Uterus (tissue), 4 donors: ENCODE measurements around the gene PLXDC2. TPM values are rescaled to one million over a fixed set of nuclear protein-coding genes. Genes with fewer than 3 reads are reported as not detected.

Source experiments
- DNase-seq, 2 donors: peaks; one replicate each; pipeline ENCODE4 v3.0.0-alpha.2; 2019 to 2020
- H3K27ac ChIP-seq, 2 donors: fragments of 200-600 bp; sonication (generic); 1 replicate in 1 of 2; 2 replicates in 1 of 2; pipeline ENCODE4 v1.5.1; 2016 to 2018
- H3K27me3 ChIP-seq, 2 donors: fragments of 200-600 bp; sonication (generic); one replicate each; pipeline ENCODE4 v1.5.1; 2018 to 2019; ENCODE audit warnings: control low read depth in 1 of 2
- H3K36me3 ChIP-seq, 2 donors: fragments of 200-600 bp; sonication (generic); one replicate each; pipeline ENCODE4 v1.5.1; 2019; ENCODE audit warnings: control low read depth in 1 of 2
- H3K4me1 ChIP-seq, 2 donors: fragments of 200-600 bp; sonication (generic); one replicate each; pipeline ENCODE4 v1.5.1; 2018 to 2019; ENCODE audit warnings: control low read depth in 1 of 2
- H3K4me3 ChIP-seq, 2 donors: fragments of 200-600 bp; sonication (generic); 1 replicate in 1 of 2; 2 replicates in 1 of 2; pipeline ENCODE4 v1.5.1; 2018 to 2019; ENCODE audit warnings: mild to moderate bottlenecking in 1 of 2
- H3K9me3 ChIP-seq, 2 donors: fragments of 200-600 bp; sonication (generic); one replicate each; pipeline ENCODE4 v1.5.1; 2019; ENCODE audit warnings: control low read depth in 1 of 2
- POLR2A ChIP-seq, 2 donors: fragments of 450-650 bp; IDR thresholded peaks; one replicate each; pipeline ENCODE4 v1.6.1; 2016; ENCODE audit warnings: antibody characterized with exemption in 2 of 2, mild to moderate bottlenecking in 1 of 2, moderate library complexity in 1 of 2
- intact Hi-C: fragments of 100-400 bp; cut with DNase I; formaldehyde crosslinking; loops from one replicate; pipeline ENCODE4 v1.15.1; 2023; ENCODE audit warnings: low total_unique reads
- total RNA-seq, 4 donors: library from RNA; depleted of rRNA in 3 of 4; stranded (reverse); fragments of >200 nt in 3 of 4; gene quantifications; one replicate each; pipeline versions ENCODE4 v1.1.0 to v1.2.4, GENCODE V29; 2014 to 2023
- TF ChIP-seq, protein P1 (sequence below), 4 experiments: fragments of 200-600 bp in 2 of 4; fragments of 450-650 bp in 2 of 4; sonication (generic) in 2 of 4; IDR thresholded peaks; one replicate each; pipeline ENCODE4 v1.5.1; 2016 to 2019; ENCODE audit warnings: antibody characterized with exemption in 4 of 4, mild to moderate bottlenecking in 2 of 4, moderate library complexity in 1 of 4
- donor health status: DM: yes; HTN: yes; CAD: no.

PLXDC2 gene
- total RNA-seq, 4 donors from 2014 or later = 39.4 to 59.2 (median 52.2) TPM

DNA sequence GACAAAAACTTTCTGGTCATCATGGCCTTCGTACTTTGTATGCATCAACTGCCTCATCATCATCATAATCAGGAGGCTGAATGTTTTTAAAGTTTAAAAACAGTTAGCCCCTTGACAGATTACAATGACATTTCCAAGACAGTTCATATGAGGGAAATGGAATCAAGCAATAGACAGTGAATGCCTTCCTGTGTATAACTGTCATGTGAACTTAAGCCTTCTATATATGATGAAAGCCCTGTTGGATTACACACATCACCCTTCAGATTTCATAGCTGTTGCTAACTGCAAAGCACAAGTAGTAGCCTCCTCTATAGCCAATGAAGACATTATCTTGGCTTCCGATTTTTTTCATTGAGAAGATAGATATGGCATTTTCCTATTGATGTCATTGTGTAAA, 154.0 kb downstream of the PLXDC2 start:
- intact Hi-C loops = no loop called here
- TF ChIP-seq POLR2A (IDR thresholded peaks at IDR 0.05) = no peak
- TF ChIP-seq, protein P1, sequence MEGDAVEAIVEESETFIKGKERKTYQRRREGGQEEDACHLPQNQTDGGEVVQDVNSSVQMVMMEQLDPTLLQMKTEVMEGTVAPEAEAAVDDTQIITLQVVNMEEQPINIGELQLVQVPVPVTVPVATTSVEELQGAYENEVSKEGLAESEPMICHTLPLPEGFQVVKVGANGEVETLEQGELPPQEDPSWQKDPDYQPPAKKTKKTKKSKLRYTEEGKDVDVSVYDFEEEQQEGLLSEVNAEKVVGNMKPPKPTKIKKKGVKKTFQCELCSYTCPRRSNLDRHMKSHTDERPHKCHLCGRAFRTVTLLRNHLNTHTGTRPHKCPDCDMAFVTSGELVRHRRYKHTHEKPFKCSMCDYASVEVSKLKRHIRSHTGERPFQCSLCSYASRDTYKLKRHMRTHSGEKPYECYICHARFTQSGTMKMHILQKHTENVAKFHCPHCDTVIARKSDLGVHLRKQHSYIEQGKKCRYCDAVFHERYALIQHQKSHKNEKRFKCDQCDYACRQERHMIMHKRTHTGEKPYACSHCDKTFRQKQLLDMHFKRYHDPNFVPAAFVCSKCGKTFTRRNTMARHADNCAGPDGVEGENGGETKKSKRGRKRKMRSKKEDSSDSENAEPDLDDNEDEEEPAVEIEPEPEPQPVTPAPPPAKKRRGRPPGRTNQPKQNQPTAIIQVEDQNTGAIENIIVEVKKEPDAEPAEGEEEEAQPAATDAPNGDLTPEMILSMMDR (IDR thresholded peaks at IDR 0.05) = no peak
- H3K36me3 ChIP-seq = no peaks in the 10 kb centered on the region
- H3K4me1 ChIP-seq = no peaks in the 10 kb centered on the region
- no peak overlapping the region for H3K4me3 ChIP-seq
- H3K27ac ChIP-seq = peak overlapping the region in 1 of 2 donors; percentile 10
- no peaks in the 10 kb centered on the region for H3K9me3 ChIP-seq
- no peaks in the 10 kb centered on the region for H3K27me3 ChIP-seq
- no peak for DNase-seq

DNA sequence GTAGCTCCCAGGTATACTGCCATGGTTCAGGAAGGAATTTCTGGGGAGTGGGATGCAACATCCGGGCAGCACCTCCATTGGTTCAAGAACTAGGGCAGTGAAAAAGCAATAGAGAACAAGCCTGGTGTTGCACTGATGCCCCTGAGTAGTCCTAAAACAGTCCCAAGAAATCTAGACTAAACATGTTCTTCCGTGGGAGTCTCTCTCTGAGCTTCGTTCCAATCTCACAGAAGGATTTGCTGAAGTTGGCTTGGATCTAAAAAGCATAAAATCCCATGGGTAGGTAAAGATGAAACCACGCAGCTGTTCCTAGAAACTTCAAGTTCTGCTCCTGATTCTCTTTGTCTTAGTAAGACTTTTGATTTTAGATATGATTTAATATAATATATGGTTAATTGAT, 154.5 kb downstream of the PLXDC2 start:
- Histone ChIP-seq H3K27me3 (no peaks in the 10 kb centered on the region), H3K4me1 (no peaks in the 10 kb centered on the region), H3K9me3 (no peaks in the 10 kb centered on the region), H3K36me3 (no peaks in the 10 kb centered on the region), H3K4me3 (no peak overlapping the region), H3K27ac (peak overlapping the region in 1 of 2 donors; percentile 10)
- TF ChIP-seq, protein P1 (IDR thresholded peaks at IDR 0.05) = no peak
- TF ChIP-seq POLR2A (IDR thresholded peaks at IDR 0.05) = no peak
- DNase-seq = no peak
- intact Hi-C loops = no loop called here

GRCh38 chr10:19971343-19972052, 155.3 kb downstream of the PLXDC2 start:
- Histone ChIP-seq H3K27ac (peak overlapping the region in 1 of 2 donors; percentile 10), H3K36me3 (no peaks in the 10 kb centered on the region), H3K27me3 (no peaks in the 10 kb centered on the region), H3K4me3 (no peak overlapping the region), H3K4me1 (no peaks in the 10 kb centered on the region), H3K9me3 (no peaks in the 10 kb centered on the region)
- no peak for DNase-seq
- TF ChIP-seq, protein P1 (IDR thresholded peaks at IDR 0.05) = no peak
- no peak for TF ChIP-seq POLR2A (IDR thresholded peaks at IDR 0.05)
- intact Hi-C loops = no loop called here

DNA sequence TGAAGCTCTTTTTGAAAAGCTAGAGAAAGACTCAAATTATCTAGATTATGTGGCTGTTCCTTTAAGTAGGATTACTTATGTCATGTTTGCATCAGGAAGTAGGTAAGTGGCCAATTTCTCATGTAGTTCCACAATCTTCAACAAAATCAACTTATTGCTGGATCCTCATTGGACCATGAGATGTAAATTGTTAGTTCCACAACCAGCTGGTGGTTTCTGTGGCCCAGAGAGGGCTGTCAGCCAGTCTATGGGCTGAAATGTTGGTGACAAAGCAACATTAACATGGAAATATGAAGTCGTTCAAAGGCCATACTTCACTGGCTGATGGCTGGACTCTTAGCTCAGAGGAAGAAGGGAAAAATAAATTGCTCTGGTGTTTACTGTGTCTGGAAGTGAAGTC, 157.9 kb downstream of the PLXDC2 start:
- no peak for DNase-seq
- H3K27ac ChIP-seq = no peak overlapping the region
- TF ChIP-seq, protein P1 (IDR thresholded peaks at IDR 0.05) = no peak
- no peak for TF ChIP-seq POLR2A (IDR thresholded peaks at IDR 0.05)

DNA sequence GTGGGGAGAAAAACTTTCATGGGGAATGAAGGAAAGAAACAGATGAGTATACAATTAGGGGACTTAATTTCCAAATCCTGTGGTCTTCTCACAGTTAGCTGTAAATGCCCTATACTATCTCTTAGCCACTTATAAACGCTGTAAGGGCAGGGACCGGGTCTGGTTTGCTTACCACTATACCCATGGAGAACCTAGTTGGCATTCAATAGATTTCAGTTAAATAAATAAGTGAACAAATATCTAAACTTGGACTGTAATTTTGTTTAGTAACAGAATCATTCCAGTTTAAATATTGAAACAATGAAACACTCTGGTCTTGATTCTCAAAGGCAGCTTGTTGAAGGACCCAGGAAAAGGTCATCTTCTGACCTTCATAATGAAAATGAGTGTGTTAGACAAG, 158.3 kb downstream of the PLXDC2 start:
- H3K27me3 ChIP-seq = no peaks in the 10 kb centered on the region
- no peaks in the 10 kb centered on the region for H3K36me3 ChIP-seq
- no peak overlapping the region for H3K4me3 ChIP-seq
- no peak for TF ChIP-seq POLR2A (IDR thresholded peaks at IDR 0.05)
- TF ChIP-seq, protein P1 (IDR thresholded peaks at IDR 0.05) = no peak
- no peak overlapping the region for H3K27ac ChIP-seq
- DNase-seq = no peak
- no peaks in the 10 kb centered on the region for H3K4me1 ChIP-seq
- intact Hi-C loops = no loop called here
- H3K9me3 ChIP-seq = no peaks in the 10 kb centered on the region

More for the DNA sequence above, 157.9 kb downstream of the PLXDC2 start:
- no peaks in the 10 kb centered on the region for H3K36me3 ChIP-seq
- no peaks in the 10 kb centered on the region for H3K4me1 ChIP-seq
- intact Hi-C loops = no loop called here
- H3K27me3 ChIP-seq = no peaks in the 10 kb centered on the region
- no peak overlapping the region for H3K4me3 ChIP-seq
- H3K9me3 ChIP-seq = no peaks in the 10 kb centered on the region
